IPS DF 19.7 (cell line): Measurements from ENCODE around the gene OPRM1.

ENCODE experiments used
- DNase-seq: peaks from one replicate; pipeline ENCODE4 v3.0.0-alpha.2; 2013; ENCODE audit warnings: low read depth, low spot score

Gene OPRM1

GRCh38 chr6:154202958-154203357 is 163.9 kb downstream of the OPRM1 start:
- no peak for DNase-seq

GRCh38 chr6:154206141-154206540 is 167.1 kb downstream of the OPRM1 start:
- DNase-seq, result no peak

GRCh38 chr6:154206996-154207395 is 168.0 kb downstream of the OPRM1 start:
- DNase-seq, result no peak

GRCh38 chr6:154209555-154209954 is 170.5 kb downstream of the OPRM1 start:
- no peak for DNase-seq

GRCh38 chr6:154210678-154211077 is 171.6 kb downstream of the OPRM1 start:
- DNase-seq, result no peak

- DNase-seq, result no peak
These were observed 174.7 kb downstream of the OPRM1 start for GRCh38 chr6:154213782-154214181.

GRCh38 chr6:154218301-154218700 is 179.3 kb downstream of the OPRM1 start:
- no peak for DNase-seq

GRCh38 chr6:154218787-154219186 is 179.7 kb downstream of the OPRM1 start:
- DNase-seq, result no peak

GRCh38 chr6:154219250-154219649 is 180.2 kb downstream of the OPRM1 start:
- no peak for DNase-seq

GRCh38 chr6:154222716-154223115 is 183.7 kb downstream of the OPRM1 start:
- no peak for DNase-seq

GRCh38 chr6:154223296-154223695 is 184.3 kb downstream of the OPRM1 start:
- DNase-seq, result no peak

GRCh38 chr6:154226461-154226860 is 187.4 kb downstream of the OPRM1 start:
- no peak for DNase-seq

GRCh38 chr6:154227862-154228520 is 189.0 kb downstream of the OPRM1 start:
- no peak for DNase-seq

GRCh38 chr6:154228521-154228905 is 189.5 kb downstream of the OPRM1 start:
- no peak for DNase-seq

GRCh38 chr6:154229786-154230185 is 190.7 kb downstream of the OPRM1 start:
- DNase-seq, result no peak

GRCh38 chr6:154230393-154230792 is 191.4 kb downstream of the OPRM1 start:
- DNase-seq, result no peak

GRCh38 chr6:154230910-154231595 is 192.0 kb downstream of the OPRM1 start:
- DNase-seq, result no peak

GRCh38 chr6:154232013-154232910 is 193.2 kb downstream of the OPRM1 start:
- DNase-seq, result no peak

- no peak for DNase-seq
These were observed 194.3 kb downstream of the OPRM1 start for GRCh38 chr6:154233383-154233782.

- DNase-seq, result no peak
These were observed 195.2 kb downstream of the OPRM1 start for GRCh38 chr6:154234019-154234772.

- DNase-seq, result no peak
These were observed 197.7 kb downstream of the OPRM1 start for GRCh38 chr6:154236646-154237301.
